GM21447 (cell line): ENCODE data around the gene CLDN20.
"Not testable (repeated sequence)": the region's sequence is repeated elsewhere in the genome, so short reads cannot be mapped to it uniquely, and the experiment has no call there.

Experiments used
- ATAC-seq: cut with Tn5 transposase; IDR thresholded peaks from one replicate; pipeline ENCODE4 v1.9.1; 2021; ENCODE audit not compliant: unreplicated experiment

CLDN20 gene

GRCh38 chr6:155268088-155268867 lies 4.5 kb downstream of the CLDN20 start:
- ATAC-seq: not testable (repeated sequence)

- no peak for ATAC-seq
Measured at GRCh38 chr6:155269765-155270164, 6.0 kb downstream of the CLDN20 start.

GRCh38 chr6:155270561-155271091 lies 6.8 kb downstream of the CLDN20 start:
- ATAC-seq: no peak

- ATAC-seq: no peak
Measured at GRCh38 chr6:155271145-155271544, 7.3 kb downstream of the CLDN20 start.

GRCh38 chr6:155272353-155273232 lies 8.8 kb downstream of the CLDN20 start:
- ATAC-seq: no peak

- no peak for ATAC-seq
Measured at GRCh38 chr6:155273431-155273830, 9.6 kb downstream of the CLDN20 start.

GRCh38 chr6:155274106-155274505 lies 10.3 kb downstream of the CLDN20 start:
- ATAC-seq: no peak

- no peak for ATAC-seq
Measured at GRCh38 chr6:155274533-155274932, 10.7 kb downstream of the CLDN20 start.

GRCh38 chr6:155275808-155276480 lies 12.1 kb downstream of the CLDN20 start:
- no peak for ATAC-seq

GRCh38 chr6:155276638-155277037 lies 12.8 kb downstream of the CLDN20 start:
- no peak for ATAC-seq

- ATAC-seq: no peak
Measured at GRCh38 chr6:155278319-155279049, 14.7 kb downstream of the CLDN20 start.

GRCh38 chr6:155284775-155285174 lies 21.0 kb downstream of the CLDN20 start:
- no peak for ATAC-seq

- ATAC-seq: no peak
Measured at GRCh38 chr6:155287762-155288161, 23.9 kb downstream of the CLDN20 start.

GRCh38 chr6:155290491-155290890 lies 26.7 kb downstream of the CLDN20 start:
- no peak for ATAC-seq

- no peak for ATAC-seq
Measured at GRCh38 chr6:155291291-155291690, 27.5 kb downstream of the CLDN20 start.

GRCh38 chr6:155292711-155293110 lies 28.9 kb downstream of the CLDN20 start:
- no peak for ATAC-seq

GRCh38 chr6:155297669-155298068 lies 33.9 kb downstream of the CLDN20 start:
- no peak for ATAC-seq

- no peak for ATAC-seq
Measured at GRCh38 chr6:155301867-155302266, 38.1 kb downstream of the CLDN20 start.

- no peak for ATAC-seq
Measured at GRCh38 chr6:155303361-155303870, 39.6 kb downstream of the CLDN20 start.

- ATAC-seq: no peak
Measured at GRCh38 chr6:155306958-155307357, 43.1 kb downstream of the CLDN20 start.
